A549 (cell line): ENCODE results near the gene AMOTL1. TPM values are rescaled to one million over a fixed set of nuclear protein-coding genes. Genes with fewer than 3 reads are reported as not detected.

ENCODE experiments used
- ATAC-seq, 2 experiments: fragments of 200-7000 bp in 1 of 2; fragments of >200 bp in 1 of 2; cut with Nextera tagmentation in 1 of 2; cut with Tn5 transposase in 1 of 2; 3 replicates each; pipeline versions ENCODE4 v1.8.0 to v1.9.1; 2018 to 2020; ENCODE audit warnings: mild to moderate bottlenecking in 1 of 2, moderate library complexity in 1 of 2
- CTCF ChIA-PET: fragments of 300-600 bp; sonication (Branson Sonifier 250); formaldehyde crosslinking; extraction: SDS; loops from one replicate; lab custom pipeline; 2021; ENCODE audit warnings: antibody characterized with exemption, inconsistent platforms; lab: Yijun Ruan, JAX
- POLR2A ChIA-PET: fragments of 350-600 bp; formaldehyde crosslinking; extraction: SDS; loops from one replicate; lab custom pipeline; 2021; ENCODE audit warnings: antibody characterized with exemption, inconsistent platforms; lab: Yijun Ruan, JAX
- DNase-seq, 2 experiments: peaks; one replicate each; pipeline versions ENCODE4 v3.0.0 to v3.0.0-alpha.2; 2011 to 2016; ENCODE audit warnings: low read depth in 1 of 2, low spot score in 1 of 2
- FAIRE-seq: peaks from 2 replicates; lab custom pipeline; 2011; peaks lifted over from hg19 to GRCh38; lab: Jason Lieb, UNC
- H3K27ac ChIP-seq, 2 experiments: fragments of >200 bp; sonication (Bioruptor Twin); formaldehyde crosslinking; 3 replicates each; pipeline ENCODE4 v1.5.1; 2016 to 2017
- H3K4me1 ChIP-seq: fragments of >200 bp; sonication (Bioruptor Twin); formaldehyde crosslinking; 3 replicates; pipeline ENCODE4 v1.6.1; 2016
- H3K4me2 ChIP-seq: fragments of >200 bp; sonication (Bioruptor Twin); formaldehyde crosslinking; 3 replicates; pipeline ENCODE4 v1.6.1; 2016
- H3K4me3 ChIP-seq: fragments of >200 bp; sonication (Bioruptor Twin); formaldehyde crosslinking; 3 replicates; pipeline ENCODE4 v1.5.1; 2016
- H3K9me3 ChIP-seq: fragments of >200 bp; sonication (Bioruptor Twin); formaldehyde crosslinking; 3 replicates; pipeline ENCODE4 v1.6.1; 2016
- BCL3 ChIP-seq: fragments of >200 bp; sonication (Bioruptor Twin); formaldehyde crosslinking; IDR thresholded peaks from 3 replicates; pipeline ENCODE4 v1.6.1; 2016
- CBX8 ChIP-seq: fragments of 200-600 bp; sonication (generic); IDR thresholded peaks from 2 replicates; pipeline ENCODE4 v1.6.1; 2016
- CHD4 ChIP-seq: fragments of 200-600 bp; sonication (generic); IDR thresholded peaks from 2 replicates; pipeline ENCODE4 v1.6.1; 2016; ENCODE audit warnings: antibody characterized with exemption, mild to moderate bottlenecking, borderline replicate concordance
- EHF ChIP-seq: fragments of 250-450 bp; sonication (Bioruptor Pico); IDR thresholded peaks from 2 replicates; pipeline ENCODE4 v1.5.0; 2020; ENCODE audit warnings: mild to moderate bottlenecking
- EHMT2 ChIP-seq: fragments of 200-600 bp; sonication (generic); IDR thresholded peaks from 2 replicates; pipeline ENCODE4 v1.6.1; 2016; ENCODE audit warnings: antibody characterized with exemption, low read depth, mild to moderate bottlenecking, moderate library complexity
- ELK1 ChIP-seq: fragments of 150-350 bp; IDR thresholded peaks from 2 replicates; pipeline ENCODE4 v1.6.1; 2014; ENCODE audit warnings: low read depth, mild to moderate bottlenecking, low read length
- EP300 ChIP-seq, 2 experiments: fragments of >200 bp; sonication (Bioruptor Twin); formaldehyde crosslinking; IDR thresholded peaks; 2 replicates in 1 of 2; 3 replicates in 1 of 2; pipeline ENCODE4 v1.6.1; 2016 to 2017
- FOSB ChIP-seq: fragments of 250-450 bp; sonication (Bioruptor Pico); IDR thresholded peaks from 2 replicates; pipeline ENCODE4 v1.5.0; 2020; ENCODE audit warnings: mild to moderate bottlenecking, moderate library complexity
- FOXS1 ChIP-seq: fragments of 250-450 bp; sonication (Bioruptor Pico); IDR thresholded peaks from 2 replicates; pipeline ENCODE4 v1.5.0; 2020; ENCODE audit warnings: mild to moderate bottlenecking, moderate library complexity
- GATA3 ChIP-seq: IDR thresholded peaks from 2 replicates; pipeline ENCODE4 v1.6.1; 2012; ENCODE audit warnings: borderline replicate concordance
- HDAC2 ChIP-seq: fragments of 200-600 bp; sonication (generic); IDR thresholded peaks from 2 replicates; pipeline ENCODE4 v1.6.1; 2016
- HOXB13 ChIP-seq: fragments of 250-450 bp; sonication (Bioruptor Pico); IDR thresholded peaks from 2 replicates; pipeline ENCODE4 v1.5.0; 2020; ENCODE audit warnings: low read depth, mild to moderate bottlenecking, moderate library complexity
- JUN ChIP-seq, 2 experiments: fragments of >200 bp; sonication (Bioruptor Twin); formaldehyde crosslinking; IDR thresholded peaks; 2 replicates in 1 of 2; 3 replicates in 1 of 2; pipeline ENCODE4 v1.6.1; 2016 to 2017
- MAFK ChIP-seq: fragments of 450-650 bp; IDR thresholded peaks from 2 replicates; pipeline ENCODE4 v1.6.1; 2014; ENCODE audit not compliant: partially characterized antibody
- MAX ChIP-seq: IDR thresholded peaks from 2 replicates; pipeline ENCODE4 v1.6.1; 2012
- NR3C1 ChIP-seq: fragments of >200 bp; sonication (Bioruptor Twin); formaldehyde crosslinking; IDR thresholded peaks from 3 replicates; pipeline ENCODE4 v1.6.1; 2017
- POLR2AphosphoS2 ChIP-seq: conservative IDR thresholded peaks from 2 replicates; pipeline ENCODE4 v1.6.1; 2012; ENCODE audit warnings: low read length, improper control_type of control experiment, inconsistent platforms
- REST ChIP-seq: fragments of 200-600 bp; sonication (generic); IDR thresholded peaks from 2 replicates; pipeline ENCODE4 v1.6.1; 2016; ENCODE audit warnings: antibody characterized with exemption, mild to moderate bottlenecking, moderate library complexity
- SREBF2 ChIP-seq: fragments of 450-650 bp; IDR thresholded peaks from 2 replicates; pipeline ENCODE4 v1.6.1; 2014; ENCODE audit warnings: mild to moderate bottlenecking, moderate library complexity
- ZC3H11A ChIP-seq: fragments of 450-650 bp; IDR thresholded peaks from 2 replicates; pipeline ENCODE4 v1.6.1; 2014; ENCODE audit warnings: antibody characterized with exemption, mild to moderate bottlenecking
- ZFP36 ChIP-seq: fragments of 450-650 bp; IDR thresholded peaks from 2 replicates; pipeline ENCODE4 v1.6.1; 2014; ENCODE audit warnings: borderline replicate concordance; ENCODE audit not compliant: partially characterized antibody
- ZNF302 ChIP-seq: fragments of 250-450 bp; sonication (Bioruptor Pico); IDR thresholded peaks from 2 replicates; pipeline ENCODE4 v1.9.0; 2021; ENCODE audit warnings: inconsistent platforms, mild to moderate bottlenecking, moderate library complexity
- ZSCAN20 ChIP-seq: fragments of 250-450 bp; sonication (Bioruptor Pico); IDR thresholded peaks from 2 replicates; pipeline ENCODE4 v1.8.0; 2022; ENCODE audit warnings: mild to moderate bottlenecking, moderate library complexity
- WGBS: methylation state at CpG from one replicate; pipeline ENCODE4 v1.1.6; 2017; ENCODE audit errors: missing lambda C conversion rate; 5-methylcytosine and 5-hydroxymethylcytosine counted together
- polyA plus RNA-seq, 4 experiments: library from polyadenylated mRNA; depleted of rRNA in 3 of 4; stranded (reverse); fragments of >200 nt; fragmentation: RNase III in 1 of 4; extraction: RNeasy Plus Mini Kit Qiagen cat#74134 plus additional on column Dnase treatment in 1 of 4; gene quantifications; 2 replicates in 3 of 4; 3 replicates in 1 of 4; pipeline ENCODE4 v1.2.3, GENCODE V29; 2011 to 2017

The AMOTL1 gene
- polyA plus RNA-seq, 2 of the 4 experiments (the other 2 are of a cell fraction), result 3.9 to 12.2 TPM

- peaks cover 64% of the 10 kb centered on the region for H3K4me1 ChIP-seq
- H3K27ac ChIP-seq, result no peak overlapping the region
- no peak for DNase-seq
- CTCF ChIA-PET, result no interaction called here
- TF ChIP-seq EHMT2 (no peak), EP300 (IDR thresholded peaks at IDR 0.05) (no peak), SREBF2 (no peak), EHF (CRISPR knock-in tag) (no peak), CBX8 (no peak), NR3C1 (no peak), ZFP36 (no peak), POLR2AphosphoS2 (no peak), CHD4 (no peak), BCL3 (no peak), HDAC2 (no peak), GATA3 (no peak), ZNF302 (CRISPR knock-in tag) (no peak), REST (no peak), JUN (IDR thresholded peaks at IDR 0.05) (no peak), MAX (no peak)
- H3K4me3 ChIP-seq, result no peak overlapping the region
- POLR2A ChIA-PET, result no interaction called here
- FAIRE-seq, result no peak
- ATAC-seq, result no peak
- WGBS, result 90% methylated on average over 5 of the region's 5 CpGs
- H3K9me3 ChIP-seq, result no peaks in the 10 kb centered on the region
- peak overlapping the region; percentile 44; the same call in 2 of the 3 replicates for H3K4me2 ChIP-seq
These were observed 16.9 kb upstream of the AMOTL1 start for GRCh38 chr11:94751218-94751609.

GRCh38 chr11:94751786-94752185, 16.4 kb upstream of the AMOTL1 start:
- peak overlapping the region in 1 of 2 experiments; percentile 49; a peak in 1 of 6 replicates for H3K27ac ChIP-seq
- ChIA-PET CTCF (no interaction called here), POLR2A (no interaction called here)
- ATAC-seq (no peak), DNase-seq (no peak), FAIRE-seq (no peak)
- H3K9me3 ChIP-seq, result no peaks in the 10 kb centered on the region
- peak overlapping the region; percentile 44 for H3K4me2 ChIP-seq
- peaks cover 61% of the 10 kb centered on the region for H3K4me1 ChIP-seq
- WGBS, result 67% methylated on average over 5 of the region's 5 CpGs
- H3K4me3 ChIP-seq, result no peak overlapping the region
- no peak for TF ChIP-seq ZSCAN20 (CRISPR knock-in tag)
- no peak for TF ChIP-seq HOXB13 (CRISPR knock-in tag)
- TF ChIP-seq FOXS1 (CRISPR knock-in tag), result no peak
- no peak for TF ChIP-seq FOSB (CRISPR knock-in tag)
- no peak for TF ChIP-seq ELK1
- TF ChIP-seq ZC3H11A, result no peak
- no peak for TF ChIP-seq MAFK
